ENCODE results near the gene CEND1.

CEND1 gene

DNA sequence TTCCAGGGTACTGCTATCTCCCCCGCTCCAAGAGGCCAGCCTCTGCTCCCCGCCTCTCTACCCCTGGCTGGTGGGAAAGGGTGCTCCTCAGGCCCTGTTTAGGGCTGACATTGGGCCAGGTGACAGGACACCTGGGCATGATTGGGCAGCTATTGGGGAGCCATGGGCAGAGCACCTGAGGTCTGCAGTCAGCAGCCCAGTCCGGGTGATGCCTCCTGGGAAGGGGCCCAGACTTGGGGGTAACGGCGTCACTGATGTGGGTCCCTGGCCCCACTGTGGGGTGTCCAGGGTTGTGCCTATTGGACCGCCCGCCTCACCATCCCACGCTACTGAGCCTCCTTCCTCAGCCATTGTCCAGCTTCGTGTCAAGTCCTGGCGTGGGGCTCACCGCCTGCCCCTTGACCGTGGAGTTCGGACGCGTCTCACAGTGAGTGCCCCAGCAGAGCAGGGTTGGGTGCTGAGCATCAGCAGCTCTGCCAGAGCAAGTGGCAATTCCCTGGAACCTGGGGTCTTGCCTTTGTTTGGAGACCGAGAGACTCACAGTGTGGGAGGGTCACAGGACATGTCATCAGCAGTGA lies 9.8 kb downstream of the CEND1 start:
- Histone ChIP-seq H3K36me3 (ENCODE audit: control insufficient read depth, insufficient read depth, low read length) (no peaks in the 10 kb centered on the region), H3K4me3 (ENCODE audit: low read length) (no peak overlapping the region), H3K4ac (ENCODE audit: low read depth, low read length) (no peak overlapping the region), H3K79me1 (ENCODE audit: low read length) (peaks cover 6% of the 10 kb centered on the region), H3K18ac (ENCODE audit: low read length) (no peak overlapping the region), H2BK15ac (replicated peaks; ENCODE audit: low read depth) (no peak overlapping the region), H4K5ac (ENCODE audit: low read length) (no peak overlapping the region), H4K8ac (ENCODE audit: low read depth, low read length) (no peak overlapping the region), H3K56ac (ENCODE audit: low read length) (no peak overlapping the region), H3K79me2 (ENCODE audit: control insufficient read depth, insufficient read depth, low read length) (peaks cover 14% of the 10 kb centered on the region), H2BK120ac (ENCODE audit: low read depth, low read length) (no peak overlapping the region), H3K23ac (ENCODE audit: low read length) (no peak overlapping the region), H3K27me3 (ENCODE audit: insufficient read depth, low read length, poor library complexity) (no peaks in the 10 kb centered on the region), H2BK5ac (ENCODE audit: low read length) (no peak overlapping the region), H3K4me2 (ENCODE audit: low read length) (no peak overlapping the region), H3K4me1 (ENCODE audit: control insufficient read depth, low read depth, low read length) (no peaks in the 10 kb centered on the region), H3K9ac (ENCODE audit: low read length) (no peak overlapping the region), H2AK5ac (ENCODE audit: low read length) (no peak overlapping the region), H3K27ac (ENCODE audit: low read depth, low read length) (no peak overlapping the region)
- WGBS (ENCODE audit: extremely low coverage, insufficient coverage, low lambda C conversion rate) = no CpG with 5 or more reads among the region's 16 CpGs
- no peak for DNase-seq

DNA sequence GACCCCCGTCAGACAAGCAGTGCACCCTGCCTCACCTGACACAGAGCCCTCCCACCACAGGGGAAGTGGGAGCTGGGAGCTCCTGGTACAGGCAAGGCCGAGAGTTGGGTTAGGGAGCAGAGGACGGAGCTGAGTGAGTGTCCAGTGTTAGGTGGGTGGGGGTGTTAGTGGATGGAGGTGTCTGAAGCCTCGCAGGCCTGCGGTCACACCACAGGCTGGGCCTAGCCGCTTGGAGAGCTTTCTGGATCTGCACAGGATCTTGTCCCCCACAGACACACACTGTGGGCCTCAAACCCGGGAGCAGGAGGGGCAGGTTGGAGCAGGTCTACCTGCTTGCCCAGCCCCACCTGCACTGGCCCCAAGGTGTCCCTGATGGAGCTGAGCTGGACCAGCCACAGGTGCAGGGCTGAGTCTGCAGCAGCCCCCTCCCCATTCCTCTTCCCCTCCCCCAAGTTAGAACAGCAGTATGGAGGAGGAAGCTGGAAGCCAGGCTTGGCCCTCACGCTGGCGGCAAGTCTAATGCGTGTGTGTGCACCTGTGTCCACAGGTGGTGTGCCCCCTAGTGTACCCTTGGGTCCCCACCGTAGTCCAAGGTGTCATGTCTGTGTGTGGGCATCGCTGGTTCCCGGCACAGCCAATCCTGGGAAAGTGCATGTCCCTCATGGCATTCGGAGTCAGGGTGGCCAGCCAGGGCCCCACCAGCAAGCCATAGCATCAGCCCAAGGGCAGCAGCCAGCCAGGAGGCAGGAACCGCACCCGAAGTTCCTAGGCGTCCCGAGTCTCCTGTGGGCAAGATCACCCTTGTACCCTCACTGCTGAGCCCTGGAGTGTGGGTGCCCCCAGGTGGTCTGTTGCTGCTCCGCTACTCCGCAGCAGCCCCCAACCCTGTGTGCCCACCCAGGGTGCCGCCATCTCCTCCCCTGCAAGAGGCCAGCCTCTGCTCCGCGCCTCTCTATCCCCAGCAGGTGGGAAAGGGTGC lies 10.6 kb downstream of the CEND1 start:
- H2AK5ac ChIP-seq (ENCODE audit: low read length) = no peak overlapping the region
- DNase-seq = no peak
- no peak overlapping the region for H3K4me3 ChIP-seq (ENCODE audit: low read length)
- H4K5ac ChIP-seq (ENCODE audit: low read length) = no peak overlapping the region
- no peak overlapping the region for H3K27ac ChIP-seq (ENCODE audit: low read depth, low read length)
- H3K23ac ChIP-seq (ENCODE audit: low read length) = no peak overlapping the region
- H3K79me2 ChIP-seq (ENCODE audit: control insufficient read depth, insufficient read depth, low read length) = peaks cover 17% of the 10 kb centered on the region
- no peak overlapping the region for H2BK15ac ChIP-seq (replicated peaks; ENCODE audit: low read depth)
- no peaks in the 10 kb centered on the region for H3K4me1 ChIP-seq (ENCODE audit: control insufficient read depth, low read depth, low read length)
- peaks cover 6% of the 10 kb centered on the region for H3K79me1 ChIP-seq (ENCODE audit: low read length)
- no peak overlapping the region for H4K8ac ChIP-seq (ENCODE audit: low read depth, low read length)
- no peak overlapping the region for H3K9ac ChIP-seq (ENCODE audit: low read length)
- H3K56ac ChIP-seq (ENCODE audit: low read length) = peak overlapping the region; percentile 30
- no peaks in the 10 kb centered on the region for H3K27me3 ChIP-seq (ENCODE audit: insufficient read depth, low read length, poor library complexity)
- H3K18ac ChIP-seq (ENCODE audit: low read length) = no peak overlapping the region
- H3K36me3 ChIP-seq (ENCODE audit: control insufficient read depth, insufficient read depth, low read length) = no peaks in the 10 kb centered on the region
- WGBS (ENCODE audit: extremely low coverage, insufficient coverage, low lambda C conversion rate) = no CpG with 5 or more reads among the region's 23 CpGs
- no peak overlapping the region for H3K4me2 ChIP-seq (ENCODE audit: low read length)
- no peak overlapping the region for H2BK5ac ChIP-seq (ENCODE audit: low read length)
- no peak overlapping the region for H2BK120ac ChIP-seq (ENCODE audit: low read depth, low read length)
- no peak overlapping the region for H3K4ac ChIP-seq (ENCODE audit: low read depth, low read length)

DNA sequence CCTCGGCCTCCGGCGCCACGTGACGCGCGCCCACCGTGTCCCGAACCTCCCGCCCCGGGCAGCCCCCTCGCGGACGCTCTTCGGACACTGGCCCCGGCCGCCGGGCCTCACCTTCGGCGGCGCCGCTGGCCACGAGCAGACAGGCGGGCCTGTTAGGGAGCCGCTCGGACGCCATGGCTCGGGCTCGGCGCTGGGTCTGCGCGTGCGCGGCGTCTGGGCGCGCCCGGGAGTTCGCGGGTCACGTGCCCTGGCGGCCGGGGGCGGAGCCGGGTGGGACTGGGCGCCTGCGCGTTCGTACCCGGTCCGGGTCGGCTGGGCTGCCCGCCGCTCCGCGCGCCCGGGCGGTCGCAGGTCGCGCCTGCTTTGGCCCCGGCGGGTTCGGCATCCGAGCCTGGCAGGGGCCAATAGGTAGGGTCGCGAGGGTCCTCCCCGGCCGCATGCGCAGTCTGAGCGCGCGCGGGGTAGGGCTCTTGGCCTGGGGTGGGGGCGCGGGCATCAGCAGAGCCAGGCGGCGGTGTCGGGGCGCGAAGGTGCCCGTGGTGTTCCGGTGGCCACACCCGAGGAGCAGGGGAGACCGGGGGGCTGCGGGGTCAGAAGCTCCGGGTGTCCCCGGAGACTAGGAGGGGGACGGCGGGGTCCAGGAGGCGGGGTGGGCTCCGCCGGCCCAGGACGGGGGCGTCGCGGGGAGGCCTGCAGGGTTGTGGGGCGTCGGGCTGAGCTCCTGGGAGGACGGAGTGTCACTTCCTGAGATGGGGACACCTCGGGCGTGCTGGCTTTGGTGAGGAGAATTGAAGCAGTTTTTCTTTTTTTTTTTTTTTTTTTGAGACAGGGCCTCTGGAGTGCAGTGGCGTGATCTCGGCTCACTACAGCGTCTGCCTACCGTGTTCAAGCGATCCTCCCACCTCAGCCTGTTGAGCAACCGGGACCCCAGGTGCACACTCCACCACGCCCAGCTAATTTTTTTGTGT lies 12.3 kb downstream of the CEND1 start, which contains the start of gene GATD1:
Gene GATD1, minus strand, starts transcription at position 200 of the 968 bp plus-strand sequence. Its CDS starts 25 bp downstream, at position 175.
- Histone ChIP-seq H2BK15ac (replicated peaks; ENCODE audit: low read depth) (no peak within 1 kb of the TSS), H3K79me2 (ENCODE audit: control insufficient read depth, insufficient read depth, low read length) (peaks cover 22% of the 10 kb centered on the region), H3K27ac (ENCODE audit: low read depth, low read length) (peak within 1 kb of the TSS; percentile 79), H3K4me3 (ENCODE audit: low read length) (peak within 1 kb of the TSS; percentile 79), H3K4ac (ENCODE audit: low read depth, low read length) (peak within 1 kb of the TSS; percentile 74), H2AK5ac (ENCODE audit: low read length) (no peak within 1 kb of the TSS), H3K27me3 (ENCODE audit: insufficient read depth, low read length, poor library complexity) (no peaks in the 10 kb centered on the region), H3K4me1 (ENCODE audit: control insufficient read depth, low read depth, low read length) (no peaks in the 10 kb centered on the region), H3K23ac (ENCODE audit: low read length) (peak within 1 kb of the TSS; percentile 45), H3K56ac (ENCODE audit: low read length) (peak within 1 kb of the TSS; percentile 99), H3K4me2 (ENCODE audit: low read length) (peak within 1 kb of the TSS; percentile 74), H3K9ac (ENCODE audit: low read length) (peak within 1 kb of the TSS; percentile 97), H3K36me3 (ENCODE audit: control insufficient read depth, insufficient read depth, low read length) (no peaks in the 10 kb centered on the region), H2BK120ac (ENCODE audit: low read depth, low read length) (no peak within 1 kb of the TSS), H4K5ac (ENCODE audit: low read length) (no peak within 1 kb of the TSS), H3K18ac (ENCODE audit: low read length) (peak within 1 kb of the TSS; percentile 91), H2BK5ac (ENCODE audit: low read length) (peak within 1 kb of the TSS; percentile 45), H4K8ac (ENCODE audit: low read depth, low read length) (peak within 1 kb of the TSS; percentile 30), H3K79me1 (ENCODE audit: low read length) (peaks cover 13% of the 10 kb centered on the region)
- WGBS (ENCODE audit: extremely low coverage, insufficient coverage, low lambda C conversion rate) = no CpG with 5 or more reads among the region's 110 CpGs
- peak; percentile 92 for DNase-seq

DNA sequence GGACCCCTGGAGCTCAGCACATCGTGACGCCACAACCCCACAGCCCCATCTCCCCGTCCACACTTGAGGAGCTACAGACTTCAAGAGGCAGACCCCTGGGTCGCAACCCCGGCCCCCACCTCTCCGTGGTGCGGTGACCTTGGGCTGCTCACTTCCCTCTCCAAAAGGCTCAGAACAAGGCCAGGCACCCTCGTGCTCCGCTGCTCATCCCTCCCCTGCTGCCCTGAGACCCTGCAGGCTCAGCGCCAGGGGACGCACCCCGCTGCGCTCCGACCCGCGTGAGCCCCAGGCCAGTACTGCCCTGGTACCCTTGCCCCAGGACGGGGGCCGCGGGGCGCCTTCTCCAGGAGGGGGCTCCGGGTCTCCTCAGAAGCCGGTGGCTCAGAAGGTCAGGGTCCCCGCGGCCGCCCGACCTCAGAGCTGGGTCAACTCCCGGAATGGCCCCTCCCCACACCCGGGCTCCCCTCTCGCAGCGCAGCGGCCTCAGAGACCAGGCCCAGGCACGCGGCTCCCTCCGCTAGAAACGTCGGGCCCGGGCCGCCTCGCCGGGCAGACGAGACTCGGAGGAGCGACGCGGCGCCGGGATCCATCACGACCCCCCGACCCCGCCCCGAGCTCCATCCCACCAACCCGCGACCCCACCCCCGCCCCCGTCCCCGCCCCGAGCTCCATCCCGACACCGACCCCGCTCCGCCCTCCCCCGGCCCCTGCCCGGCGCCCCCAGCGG lies 13.2 kb downstream of the CEND1 start:
- no peak overlapping the region for H2AK5ac ChIP-seq (ENCODE audit: low read length)
- H3K18ac ChIP-seq (ENCODE audit: low read length) = peak overlapping the region; percentile 91
- no CpG with 5 or more reads among the region's 65 CpGs for WGBS (ENCODE audit: extremely low coverage, insufficient coverage, low lambda C conversion rate)
- peak overlapping the region; percentile 96 for H3K56ac ChIP-seq (ENCODE audit: low read length)
- no peak overlapping the region for H2BK15ac ChIP-seq (replicated peaks; ENCODE audit: low read depth)
- H2BK5ac ChIP-seq (ENCODE audit: low read length) = no peak overlapping the region
- no peak overlapping the region for H2BK120ac ChIP-seq (ENCODE audit: low read depth, low read length)
- peaks cover 13% of the 10 kb centered on the region for H3K79me1 ChIP-seq (ENCODE audit: low read length)
- H3K36me3 ChIP-seq (ENCODE audit: control insufficient read depth, insufficient read depth, low read length) = no peaks in the 10 kb centered on the region
- peaks cover 22% of the 10 kb centered on the region for H3K79me2 ChIP-seq (ENCODE audit: control insufficient read depth, insufficient read depth, low read length)
- H4K8ac ChIP-seq (ENCODE audit: low read depth, low read length) = peak overlapping the region; percentile 30
- no peaks in the 10 kb centered on the region for H3K4me1 ChIP-seq (ENCODE audit: control insufficient read depth, low read depth, low read length)
- H3K4me3 ChIP-seq (ENCODE audit: low read length) = peak overlapping the region; percentile 71
- H3K27me3 ChIP-seq (ENCODE audit: insufficient read depth, low read length, poor library complexity) = no peaks in the 10 kb centered on the region
- peak overlapping the region; percentile 91 for H3K9ac ChIP-seq (ENCODE audit: low read length)
- DNase-seq = peak; percentile 66
- peak overlapping the region; percentile 74 for H3K4me2 ChIP-seq (ENCODE audit: low read length)
- no peak overlapping the region for H4K5ac ChIP-seq (ENCODE audit: low read length)
- no peak overlapping the region for H3K23ac ChIP-seq (ENCODE audit: low read length)
- H3K4ac ChIP-seq (ENCODE audit: low read depth, low read length) = peak overlapping the region; percentile 26
- peak overlapping the region; percentile 79 for H3K27ac ChIP-seq (ENCODE audit: low read depth, low read length)

DNA sequence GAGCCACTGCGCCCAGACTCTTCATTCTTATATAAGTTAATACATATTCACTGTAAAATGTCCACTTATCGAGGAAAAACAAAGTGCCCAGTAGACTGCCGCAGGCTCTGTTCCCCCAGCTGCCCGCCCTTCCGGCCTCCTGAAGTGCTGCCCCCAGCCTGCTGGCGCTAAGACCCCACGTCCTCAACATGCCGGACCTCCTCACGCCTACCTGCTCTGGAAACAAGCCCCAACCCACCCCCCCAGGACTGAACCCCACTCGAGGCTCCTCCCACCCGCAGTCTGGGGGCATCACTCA lies 13.7 kb downstream of the CEND1 start:
- peaks cover 22% of the 10 kb centered on the region for H3K79me2 ChIP-seq (ENCODE audit: control insufficient read depth, insufficient read depth, low read length)
- WGBS (ENCODE audit: extremely low coverage, insufficient coverage, low lambda C conversion rate) = no CpG with 5 or more reads among the region's 11 CpGs
- no peak overlapping the region for H2BK120ac ChIP-seq (ENCODE audit: low read depth, low read length)
- no peak overlapping the region for H3K23ac ChIP-seq (ENCODE audit: low read length)
- H3K27ac ChIP-seq (ENCODE audit: low read depth, low read length) = no peak overlapping the region
- peak overlapping the region; percentile 71 for H3K4me3 ChIP-seq (ENCODE audit: low read length)
- peaks cover 13% of the 10 kb centered on the region for H3K79me1 ChIP-seq (ENCODE audit: low read length)
- no peak overlapping the region for H2BK15ac ChIP-seq (replicated peaks; ENCODE audit: low read depth)
- H2BK5ac ChIP-seq (ENCODE audit: low read length) = no peak overlapping the region
- DNase-seq = no peak
- peak overlapping the region; percentile 92 for H3K56ac ChIP-seq (ENCODE audit: low read length)
- no peak overlapping the region for H2AK5ac ChIP-seq (ENCODE audit: low read length)
- H4K5ac ChIP-seq (ENCODE audit: low read length) = no peak overlapping the region
- peak overlapping the region; percentile 74 for H3K4me2 ChIP-seq (ENCODE audit: low read length)
- no peak overlapping the region for H3K4ac ChIP-seq (ENCODE audit: low read depth, low read length)
- no peaks in the 10 kb centered on the region for H3K36me3 ChIP-seq (ENCODE audit: control insufficient read depth, insufficient read depth, low read length)
- no peaks in the 10 kb centered on the region for H3K27me3 ChIP-seq (ENCODE audit: insufficient read depth, low read length, poor library complexity)
- no peak overlapping the region for H3K18ac ChIP-seq (ENCODE audit: low read length)
- H3K9ac ChIP-seq (ENCODE audit: low read length) = peak overlapping the region; percentile 91
- no peak overlapping the region for H4K8ac ChIP-seq (ENCODE audit: low read depth, low read length)
- H3K4me1 ChIP-seq (ENCODE audit: control insufficient read depth, low read depth, low read length) = no peaks in the 10 kb centered on the region
